Activated naive CD8-positive, alpha-beta T cell treated with anti-CD3 and anti-CD28 coated beads, Interleukin-2, amount 10 ng/mL, durations not matched to agents 7 days and 5 days (primary cell): ENCODE data around the gene C13orf42. TPM values are rescaled to one million over a fixed set of nuclear protein-coding genes. Genes with fewer than 3 reads are reported as not detected.

Source experiments
- ATAC-seq: fragments of 150-1000 bp; cut with Tn5 transposase; one replicate; pipeline ENCODE4 v1.10.0; 2021; ENCODE audit warnings: low read depth, moderate library complexity
- POLR2A ChIA-PET: fragments of 350-600 bp; sonication (Branson Sonifier 250); formaldehyde crosslinking; loops from one replicate; lab custom pipeline; 2021; ENCODE audit warnings: antibody characterized with exemption; lab: Charles Lee
- DNase-seq: peaks from one replicate; pipeline ENCODE4 v3.0.0; 2021
- H3K27ac Mint-ChIP-seq: one replicate; pipeline ENCODE4 v1.8.0; 2022; ENCODE audit warnings: mild to moderate bottlenecking, mixed read lengths
- H3K27me3 Mint-ChIP-seq: one replicate; pipeline ENCODE4 v1.8.0; 2022; ENCODE audit warnings: mild to moderate bottlenecking, moderate library complexity, mixed read lengths
- H3K36me3 Mint-ChIP-seq: one replicate; pipeline ENCODE4 v1.8.0; 2021; ENCODE audit warnings: mild to moderate bottlenecking, mixed read lengths
- H3K4me1 Mint-ChIP-seq: one replicate; pipeline ENCODE4 v1.8.0; 2021; ENCODE audit warnings: mixed read lengths
- H3K4me3 Mint-ChIP-seq: one replicate; pipeline ENCODE4 v1.8.0; 2022; ENCODE audit warnings: mild to moderate bottlenecking, moderate library complexity, mixed read lengths
- H3K9me3 Mint-ChIP-seq: one replicate; pipeline ENCODE4 v1.8.0; 2021; ENCODE audit warnings: mixed read lengths
- total RNA-seq, 2 experiments: library from RNA; stranded (reverse); gene quantifications; one replicate each; pipeline ENCODE4 v1.2.3, GENCODE V29; 2021

The C13orf42 gene
- not detected for total RNA-seq

DNA sequence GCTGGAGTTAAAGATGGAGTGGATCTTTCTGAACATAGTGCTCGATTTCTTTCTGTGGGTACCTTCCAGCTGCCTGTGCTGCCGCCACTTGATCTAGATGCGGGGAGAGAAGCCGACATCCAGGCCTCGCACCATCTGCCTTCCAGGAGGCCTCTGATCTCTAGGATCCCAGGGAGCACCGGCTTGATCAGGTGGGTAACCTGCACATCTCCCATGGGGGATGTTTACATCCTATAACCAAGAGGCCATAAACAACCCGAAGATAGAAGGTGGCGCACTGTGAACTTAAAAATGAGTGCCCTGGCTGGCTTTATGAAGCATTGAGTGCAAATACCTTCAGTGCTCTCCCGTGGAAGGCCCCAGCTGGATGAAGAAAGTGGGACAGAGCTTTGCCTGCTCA is at the start of gene C13orf42:
C13orf42 (minus strand) TSS at position 101 of the 400 bp plus-strand sequence; CDS start at position 36, 65 bp downstream.
- H3K27me3 Mint-ChIP-seq: no peaks in the 10 kb centered on the region
- H3K4me3 Mint-ChIP-seq: no peak within 1 kb of the TSS
- no peaks in the 10 kb centered on the region for H3K36me3 Mint-ChIP-seq
- no peaks in the 10 kb centered on the region for H3K4me1 Mint-ChIP-seq
- no peak within 1 kb of the TSS for H3K27ac Mint-ChIP-seq
- DNase-seq: no peak
- ATAC-seq: no peak
- H3K9me3 Mint-ChIP-seq: no peaks in the 10 kb centered on the region
- POLR2A ChIA-PET: no interaction called here

DNA sequence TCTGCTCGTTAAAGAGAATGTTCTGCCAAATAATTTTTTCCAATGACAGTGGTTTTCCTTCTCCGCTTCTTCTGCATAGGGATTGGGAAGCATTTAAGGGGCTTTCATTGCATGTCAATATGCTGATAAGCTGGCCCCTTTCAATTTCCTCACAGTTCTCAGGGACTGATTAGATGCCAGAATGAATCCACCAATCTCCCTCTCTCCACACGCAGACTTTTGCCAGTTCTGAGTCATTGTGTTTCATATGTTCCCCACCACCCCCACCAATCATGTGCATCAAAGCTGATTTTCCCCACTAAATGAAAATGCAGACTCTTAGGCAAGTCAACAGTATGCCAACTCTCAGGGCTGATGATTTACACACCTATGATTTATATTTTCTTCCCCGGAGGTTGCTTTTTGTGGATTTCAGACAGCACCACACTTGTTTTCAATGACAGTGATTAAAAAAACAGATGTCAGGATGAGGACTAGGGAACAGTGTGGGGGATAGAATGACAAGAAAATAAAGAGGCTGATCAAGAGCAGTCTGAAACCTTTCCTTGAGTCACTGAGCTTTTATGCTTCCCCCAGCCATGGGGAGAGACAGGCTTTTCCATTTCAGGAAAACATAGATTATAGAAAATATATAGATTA is 47.9 kb upstream of the C13orf42 start:
- DNase-seq (no peak), ATAC-seq (no peak)
- POLR2A ChIA-PET: no interaction called here
- H3K36me3 Mint-ChIP-seq: no peaks in the 10 kb centered on the region
- no peak overlapping the region for H3K27ac Mint-ChIP-seq
- no peak overlapping the region for H3K4me3 Mint-ChIP-seq
- peaks cover 6% of the 10 kb centered on the region for H3K27me3 Mint-ChIP-seq
- no peaks in the 10 kb centered on the region for H3K9me3 Mint-ChIP-seq
- peaks cover 4% of the 10 kb centered on the region for H3K4me1 Mint-ChIP-seq

DNA sequence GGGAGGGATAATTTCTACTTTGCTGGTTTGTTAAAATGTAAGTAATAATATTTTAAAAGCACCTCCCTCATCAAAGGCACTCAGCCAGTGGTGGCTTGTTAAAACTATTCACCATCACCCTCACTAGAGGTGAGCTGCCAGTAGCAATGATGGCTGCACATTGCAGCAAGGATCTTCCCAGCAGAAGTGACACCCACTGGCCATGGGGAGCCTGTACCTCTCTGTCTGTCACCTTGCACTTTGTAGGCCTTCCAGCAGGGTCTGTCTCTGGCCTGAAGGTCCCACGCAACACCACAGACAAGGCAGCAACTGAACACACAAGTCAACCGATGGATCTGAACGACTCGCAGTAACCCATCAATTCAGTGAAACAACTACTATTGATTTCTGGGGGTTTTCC is 47.3 kb upstream of the C13orf42 start:
- H3K27me3 Mint-ChIP-seq: peaks cover 6% of the 10 kb centered on the region

DNA sequence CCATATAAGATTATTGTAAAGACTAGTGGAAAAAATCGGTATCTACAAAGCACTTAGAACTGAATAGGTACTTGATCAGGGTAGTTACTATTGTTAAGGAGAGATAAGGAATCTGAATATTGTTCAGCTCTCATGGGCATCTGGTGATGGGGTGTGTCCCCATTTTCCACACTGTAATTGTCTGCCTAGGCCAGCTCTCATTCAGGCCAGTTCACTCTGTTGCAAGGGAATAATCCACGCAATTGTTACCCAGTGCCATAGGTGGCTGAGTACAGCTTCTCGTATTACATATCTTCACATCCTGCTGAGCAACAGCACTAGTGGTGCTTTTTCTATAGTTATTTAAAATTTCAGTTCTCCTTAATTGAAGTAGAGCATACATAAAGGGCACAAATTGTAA is 45.6 kb upstream of the C13orf42 start:
- no peaks in the 10 kb centered on the region for H3K36me3 Mint-ChIP-seq
- no peak overlapping the region for H3K27ac Mint-ChIP-seq
- no peak for DNase-seq
- POLR2A ChIA-PET: no interaction called here
- peaks cover 4% of the 10 kb centered on the region for H3K4me1 Mint-ChIP-seq
- no peak overlapping the region for H3K4me3 Mint-ChIP-seq
- peaks cover 11% of the 10 kb centered on the region for H3K27me3 Mint-ChIP-seq
- no peak for ATAC-seq
- no peaks in the 10 kb centered on the region for H3K9me3 Mint-ChIP-seq

More for the DNA sequence above, 47.3 kb upstream of the C13orf42 start:
- Mint-ChIP-seq H3K27ac (no peak overlapping the region), H3K36me3 (no peaks in the 10 kb centered on the region), H3K9me3 (no peaks in the 10 kb centered on the region), H3K4me3 (no peak overlapping the region), H3K4me1 (peaks cover 4% of the 10 kb centered on the region)
- DNase-seq: no peak
- ATAC-seq: no peak
- POLR2A ChIA-PET: no interaction called here

DNA sequence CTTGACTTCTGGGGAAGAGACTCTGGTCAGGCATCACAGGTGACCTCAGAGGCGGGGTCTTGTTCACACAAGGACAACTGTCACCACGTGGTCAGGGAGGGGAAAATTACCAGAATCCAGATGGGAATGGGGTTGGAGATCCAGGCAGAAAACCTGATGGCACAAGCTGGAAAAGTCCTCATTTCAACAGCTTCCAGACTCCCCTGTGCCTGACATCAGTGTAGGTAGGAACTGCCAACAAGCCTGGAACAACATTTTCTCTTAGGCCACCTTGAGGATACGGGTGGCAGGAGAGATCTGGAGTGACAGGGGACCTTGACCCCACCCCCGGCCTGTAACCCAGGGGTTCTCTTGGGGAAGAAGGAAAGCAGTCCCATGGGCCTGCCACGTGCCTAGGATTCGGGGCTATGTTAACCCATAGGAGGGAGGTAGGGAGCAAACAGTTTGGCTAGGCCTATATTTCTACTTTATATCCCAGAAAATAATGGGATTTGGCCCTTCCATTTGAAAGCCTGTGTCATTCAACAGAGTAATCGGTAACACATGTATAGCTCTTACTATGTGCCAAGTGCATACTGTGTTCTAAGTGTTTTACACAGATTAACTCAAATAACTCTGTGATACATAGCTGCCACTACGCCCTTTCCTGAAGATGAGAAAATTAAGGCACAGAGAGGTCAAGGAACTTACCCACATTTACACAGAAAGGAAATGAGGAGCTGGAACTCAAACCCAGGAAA is 44.9 kb upstream of the C13orf42 start:
- Mint-ChIP-seq H3K9me3 (no peaks in the 10 kb centered on the region), H3K4me3 (no peak overlapping the region), H3K4me1 (peaks cover 4% of the 10 kb centered on the region), H3K36me3 (no peaks in the 10 kb centered on the region), H3K27me3 (peaks cover 15% of the 10 kb centered on the region), H3K27ac (no peak overlapping the region)
- no peak for DNase-seq
- no peak for ATAC-seq
- POLR2A ChIA-PET: no interaction called here

DNA sequence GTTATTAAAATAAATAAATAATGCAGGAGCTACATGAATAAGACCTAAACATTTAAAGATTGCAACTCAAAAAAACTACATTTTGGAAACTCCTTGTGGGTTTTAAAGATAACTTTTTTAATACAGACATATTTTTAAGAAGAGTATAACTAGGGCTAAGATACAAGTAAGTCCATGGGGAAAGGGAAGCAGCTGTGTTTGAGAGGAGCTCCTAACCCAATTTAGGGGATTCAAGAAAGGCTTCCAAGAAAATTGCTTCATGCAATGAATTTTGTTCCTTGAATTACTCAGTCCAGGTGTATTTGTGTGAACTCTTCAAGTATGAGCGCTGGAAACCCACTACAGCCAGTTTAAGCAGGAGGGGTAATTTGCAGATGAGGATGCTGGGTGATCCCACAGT is 44.1 kb upstream of the C13orf42 start:
- H3K9me3 Mint-ChIP-seq: no peaks in the 10 kb centered on the region
- no peak overlapping the region for H3K27ac Mint-ChIP-seq
- H3K36me3 Mint-ChIP-seq: no peaks in the 10 kb centered on the region
- DNase-seq (no peak), ATAC-seq (no peak)
- peaks cover 4% of the 10 kb centered on the region for H3K4me1 Mint-ChIP-seq
- H3K27me3 Mint-ChIP-seq: peaks cover 17% of the 10 kb centered on the region
- H3K4me3 Mint-ChIP-seq: no peak overlapping the region
- POLR2A ChIA-PET: no interaction called here

DNA sequence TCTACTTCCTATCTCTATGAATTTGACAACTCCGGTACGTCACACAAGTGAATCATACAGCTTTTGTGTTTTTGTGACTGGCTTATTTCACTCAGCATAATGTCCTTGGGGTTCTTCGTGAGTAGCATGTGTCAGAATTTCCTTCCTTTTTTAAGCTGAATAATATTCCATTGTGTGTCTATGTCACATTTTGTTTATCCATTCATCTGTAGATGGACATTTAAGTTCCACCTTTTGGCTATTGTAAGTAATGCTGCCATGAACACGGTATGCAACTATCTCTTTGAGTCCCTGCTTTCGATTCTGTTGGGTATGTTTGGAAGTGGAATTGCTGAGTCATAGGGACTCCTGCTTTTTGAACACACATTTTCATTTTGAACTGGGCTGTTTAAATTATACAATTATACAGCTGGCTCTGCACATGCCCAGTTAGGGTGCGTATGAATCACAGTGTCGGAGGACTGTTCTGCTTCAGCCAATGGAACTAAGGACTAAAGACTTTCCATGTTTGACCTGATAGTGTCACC is 43.0 kb upstream of the C13orf42 start:
- DNase-seq (no peak), ATAC-seq (no peak)
- no peaks in the 10 kb centered on the region for H3K36me3 Mint-ChIP-seq
- no peak overlapping the region for H3K27ac Mint-ChIP-seq
- POLR2A ChIA-PET: interaction anchor here (0.6 kb wide), 1 partner anchor 28 kb away, joined by 4 read pairs; no protein-coding TSS in a partner anchor
- H3K4me3 Mint-ChIP-seq: no peak overlapping the region
- peaks cover 4% of the 10 kb centered on the region for H3K4me1 Mint-ChIP-seq
- no peaks in the 10 kb centered on the region for H3K9me3 Mint-ChIP-seq
- peaks cover 21% of the 10 kb centered on the region for H3K27me3 Mint-ChIP-seq

DNA sequence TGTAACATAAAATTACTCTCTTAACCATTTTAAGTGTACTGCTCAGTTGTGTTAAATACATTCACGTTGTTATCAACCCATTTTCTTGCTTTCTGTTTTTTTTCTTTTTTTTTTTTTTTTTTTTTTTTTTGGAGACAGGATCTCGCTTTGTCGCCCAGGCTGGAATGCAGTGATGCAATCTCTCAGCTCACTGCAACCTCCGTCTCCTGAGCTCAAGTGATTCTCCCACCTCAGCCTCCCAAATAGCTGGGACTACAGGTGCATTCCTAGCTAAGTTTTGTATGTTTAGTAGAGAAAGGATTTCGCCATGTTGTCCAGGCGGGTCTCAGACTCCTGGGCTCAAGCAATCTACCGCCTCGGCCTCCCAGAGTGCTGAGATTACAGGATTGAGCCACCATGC is 42.5 kb upstream of the C13orf42 start:
- H3K9me3 Mint-ChIP-seq: no peaks in the 10 kb centered on the region
- H3K36me3 Mint-ChIP-seq: no peaks in the 10 kb centered on the region
- H3K27me3 Mint-ChIP-seq: peaks cover 17% of the 10 kb centered on the region
- POLR2A ChIA-PET: interaction anchor here (0.6 kb wide), 1 partner anchor 28 kb away, joined by 4 read pairs; no protein-coding TSS in a partner anchor
- H3K4me3 Mint-ChIP-seq: no peak overlapping the region
- H3K4me1 Mint-ChIP-seq: peaks cover 4% of the 10 kb centered on the region
- DNase-seq: no peak
- no peak for ATAC-seq
- no peak overlapping the region for H3K27ac Mint-ChIP-seq

DNA sequence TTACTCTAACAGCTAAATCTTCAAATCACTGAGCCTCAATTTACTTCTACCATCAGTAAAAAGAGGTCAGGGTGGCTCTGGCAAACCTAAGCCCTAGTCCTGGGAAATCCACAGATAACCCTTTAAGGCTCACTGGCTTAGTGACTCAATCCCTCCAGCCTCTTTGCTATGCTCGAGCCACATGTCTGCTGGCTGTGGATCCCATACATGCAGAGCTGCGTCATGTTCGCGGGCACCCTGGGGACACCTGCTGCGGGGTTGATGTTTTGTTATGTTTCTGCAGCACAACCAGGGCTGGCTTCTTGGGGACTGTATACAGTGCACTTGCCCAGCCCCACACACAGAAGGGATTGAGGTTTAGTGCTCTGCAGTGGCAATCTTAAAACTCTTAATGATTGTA is 41.6 kb upstream of the C13orf42 start:
- POLR2A ChIA-PET: no interaction called here
- no peak overlapping the region for H3K27ac Mint-ChIP-seq
- DNase-seq (no peak), ATAC-seq (no peak)
- H3K4me3 Mint-ChIP-seq: no peak overlapping the region
- H3K9me3 Mint-ChIP-seq: no peaks in the 10 kb centered on the region
- peaks cover 4% of the 10 kb centered on the region for H3K4me1 Mint-ChIP-seq
- no peaks in the 10 kb centered on the region for H3K36me3 Mint-ChIP-seq
- H3K27me3 Mint-ChIP-seq: peaks cover 17% of the 10 kb centered on the region

DNA sequence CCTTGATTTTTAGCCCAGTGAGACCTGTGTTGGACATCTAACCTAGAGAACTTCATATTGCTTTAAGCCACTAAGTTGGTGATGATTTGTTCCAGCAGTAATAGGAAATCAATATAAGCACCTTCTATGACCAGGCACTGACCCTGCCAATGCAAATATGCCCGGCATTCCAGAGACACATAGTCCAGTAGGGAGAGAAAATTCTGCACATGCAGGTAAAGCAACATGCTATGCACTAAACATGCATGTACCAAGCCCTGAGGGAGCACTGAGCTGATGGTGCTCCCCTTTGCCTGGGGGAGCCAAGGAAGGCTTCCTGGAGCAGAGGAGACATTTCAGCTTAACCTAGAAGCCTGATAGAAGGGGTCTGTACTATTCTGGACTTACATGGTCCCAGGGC is 40.4 kb upstream of the C13orf42 start:
- Mint-ChIP-seq H3K9me3 (no peaks in the 10 kb centered on the region), H3K4me1 (peaks cover 4% of the 10 kb centered on the region), H3K36me3 (no peaks in the 10 kb centered on the region), H3K4me3 (no peak overlapping the region), H3K27me3 (peaks cover 18% of the 10 kb centered on the region), H3K27ac (no peak overlapping the region)
- no peak for DNase-seq
- POLR2A ChIA-PET: no interaction called here
- no peak for ATAC-seq

DNA sequence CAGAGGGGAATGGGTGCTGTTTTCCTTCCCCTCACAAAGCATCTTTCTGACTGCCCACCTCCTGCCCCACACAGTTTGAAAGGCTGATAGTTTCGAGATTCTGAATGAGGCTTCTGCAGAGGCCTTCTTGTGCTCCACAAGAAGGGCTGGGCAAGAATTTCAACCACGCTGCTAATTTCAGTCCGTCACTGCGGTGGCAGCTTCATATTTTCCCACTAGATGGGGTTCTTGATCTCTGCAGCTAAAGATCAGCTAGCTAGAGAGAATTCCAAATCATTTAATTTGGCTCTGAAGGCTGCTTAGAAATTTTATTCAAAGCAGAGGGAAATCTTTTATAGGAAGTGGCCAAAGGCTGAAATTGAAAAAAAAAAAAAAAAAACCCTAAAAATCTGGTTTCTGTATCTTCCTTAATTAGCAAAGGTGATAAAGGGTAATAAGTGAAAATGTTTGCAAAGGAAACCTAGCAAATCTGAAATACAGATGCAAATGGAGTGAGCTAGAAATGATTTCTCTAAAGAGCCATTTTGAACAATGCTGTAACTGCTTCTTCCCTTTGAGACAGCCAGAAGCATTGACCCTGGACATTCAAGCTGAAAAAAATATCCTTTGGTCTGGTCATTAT is 38.0 kb upstream of the C13orf42 start:
- H3K27me3 Mint-ChIP-seq: peaks cover 29% of the 10 kb centered on the region
- H3K9me3 Mint-ChIP-seq: peaks cover 2% of the 10 kb centered on the region
- ATAC-seq (no peak), DNase-seq (no peak)
- POLR2A ChIA-PET: interaction anchor here (1.1 kb wide), 1 partner anchor 81 kb away, joined by 6 read pairs; no protein-coding TSS in a partner anchor
- no peak overlapping the region for H3K27ac Mint-ChIP-seq
- peaks cover 1% of the 10 kb centered on the region for H3K4me1 Mint-ChIP-seq
- H3K36me3 Mint-ChIP-seq: no peaks in the 10 kb centered on the region
- no peak overlapping the region for H3K4me3 Mint-ChIP-seq

DNA sequence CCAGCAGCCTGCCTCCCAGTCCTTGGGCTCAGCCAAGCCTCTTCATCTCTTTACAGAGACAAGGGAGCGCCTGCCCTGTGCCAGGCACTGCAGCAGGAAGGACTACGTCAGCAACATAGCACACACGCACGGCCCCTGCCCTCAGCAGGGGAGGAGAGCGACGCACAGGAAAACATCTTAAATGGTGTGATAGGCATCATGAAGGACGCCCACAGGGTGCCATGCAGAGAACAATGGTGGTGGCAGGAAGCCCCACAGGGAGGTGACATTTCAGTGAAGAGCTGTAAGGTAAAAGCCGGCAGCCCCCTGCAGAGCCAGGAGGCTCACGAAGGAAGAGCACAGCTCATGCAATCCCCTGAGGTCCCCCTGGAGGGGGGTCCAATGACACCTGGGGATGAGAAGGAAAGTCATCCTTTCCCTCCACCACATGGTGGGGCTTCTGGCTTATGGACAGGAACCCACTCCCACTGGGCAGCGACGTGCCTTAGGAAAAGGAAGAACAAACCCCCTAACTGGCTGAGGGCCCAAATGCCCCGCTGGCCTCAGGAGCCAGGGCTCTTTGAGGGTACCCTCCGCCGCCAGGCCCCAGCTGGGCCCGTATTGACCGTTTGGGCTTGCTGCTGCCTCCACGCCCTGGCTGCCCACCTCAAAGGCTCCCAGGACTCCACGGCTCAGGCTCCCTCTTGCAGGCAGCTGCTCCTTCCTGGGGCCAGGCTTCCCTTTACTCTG is 37.3 kb upstream of the C13orf42 start:
- POLR2A ChIA-PET: no interaction called here
- no peak for DNase-seq
- no peak overlapping the region for H3K27ac Mint-ChIP-seq
- ATAC-seq: no peak
- no peaks in the 10 kb centered on the region for H3K4me1 Mint-ChIP-seq
- peaks cover 3% of the 10 kb centered on the region for H3K9me3 Mint-ChIP-seq
- peaks cover 31% of the 10 kb centered on the region for H3K27me3 Mint-ChIP-seq
- H3K36me3 Mint-ChIP-seq: no peaks in the 10 kb centered on the region
- no peak overlapping the region for H3K4me3 Mint-ChIP-seq

DNA sequence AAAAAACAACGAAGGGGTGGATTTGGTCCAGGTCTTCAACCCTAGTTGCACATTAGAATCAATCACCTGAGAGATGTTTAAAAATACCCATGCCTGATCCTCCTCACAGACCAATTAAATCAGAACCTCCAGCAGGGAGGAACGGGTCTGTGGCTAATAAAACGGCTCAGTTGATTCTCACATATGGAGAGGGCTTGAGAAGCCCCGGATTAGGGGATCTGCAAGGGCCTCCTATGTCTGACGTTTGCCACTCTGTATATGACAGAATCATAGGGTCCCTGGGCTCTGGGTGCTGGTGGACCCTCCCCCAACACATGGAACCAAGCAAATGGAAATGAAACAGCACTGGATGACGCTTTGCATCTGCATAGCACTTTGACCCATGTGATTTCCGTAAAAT is 36.7 kb upstream of the C13orf42 start:
- ATAC-seq (no peak), DNase-seq (no peak)
- Mint-ChIP-seq H3K4me1 (no peaks in the 10 kb centered on the region), H3K9me3 (peaks cover 5% of the 10 kb centered on the region), H3K36me3 (no peaks in the 10 kb centered on the region), H3K27ac (no peak overlapping the region), H3K27me3 (peaks cover 31% of the 10 kb centered on the region), H3K4me3 (no peak overlapping the region)
- POLR2A ChIA-PET: no interaction called here
